Keratinocyte (primary cell): Measurements from ENCODE around the gene VRK1. TPM values are rescaled to one million over a fixed set of nuclear protein-coding genes. Genes with fewer than 3 reads are reported as not detected.

ENCODE experiments used
- DNase-seq: peaks from one replicate; pipeline ENCODE4 v3.0.0-alpha.2; 2011; ENCODE audit warnings: low read depth, missing footprints, low spot score
- FAIRE-seq: peaks from 2 replicates; lab custom pipeline; 2011; peaks lifted over from hg19 to GRCh38; lab: Jason Lieb, UNC
- H2AFZ ChIP-seq: 2 replicates; pipeline ENCODE4 v1.6.0; 2012; ENCODE audit warnings: low read length, control low read depth, inconsistent platforms; ENCODE audit not compliant: control insufficient read depth
- H3K27ac ChIP-seq: 2 replicates; pipeline ENCODE4 v1.5.1; 2011; ENCODE audit warnings: low read length; ENCODE audit not compliant: control insufficient read depth, insufficient read depth
- H3K27me3 ChIP-seq: 3 replicates; pipeline ENCODE4 v1.6.0; 2011; ENCODE audit warnings: low read length; ENCODE audit not compliant: control insufficient read depth, insufficient read depth; ENCODE audit errors: extremely low read depth
- H3K36me3 ChIP-seq, 2 experiments: 2 replicates in 1 of 2; 3 replicates in 1 of 2; pipeline ENCODE4 v1.5.1; 2011; ENCODE audit warnings: low read length in 2 of 2, mild to moderate bottlenecking in 1 of 2; ENCODE audit not compliant: control insufficient read depth in 2 of 2, insufficient read depth in 2 of 2; ENCODE audit errors: extremely low read depth in 1 of 2
- H3K4me1 ChIP-seq: 3 replicates; pipeline ENCODE4 v1.5.1; 2011; ENCODE audit warnings: low read length; ENCODE audit not compliant: control insufficient read depth, insufficient read depth; ENCODE audit errors: extremely low read depth
- H3K4me2 ChIP-seq: 3 replicates; pipeline ENCODE4 v1.6.0; 2011; ENCODE audit warnings: low read depth, low read length; ENCODE audit not compliant: control insufficient read depth, insufficient read depth; ENCODE audit errors: extremely low read depth
- H3K4me3 ChIP-seq, 3 experiments: fragments of 200-600 bp in 1 of 3; sonication (generic) in 1 of 3; 2 replicates in 2 of 3; 3 replicates in 1 of 3; pipeline ENCODE4 v1.5.1; 2011 to 2016; ENCODE audit warnings: low read length in 3 of 3, mild to moderate bottlenecking in 3 of 3, control low read depth in 2 of 3, inconsistent platforms in 1 of 3, low read depth in 1 of 3, mixed read lengths in 1 of 3, mixed run types in 1 of 3, moderate library complexity in 1 of 3; ENCODE audit not compliant: control insufficient read depth in 2 of 3, insufficient read depth in 2 of 3; ENCODE audit errors: extremely low read depth in 1 of 3
- H3K79me2 ChIP-seq: 2 replicates; pipeline ENCODE4 v1.6.0; 2012; ENCODE audit warnings: low read length; ENCODE audit not compliant: control insufficient read depth, insufficient read depth
- H3K9ac ChIP-seq: 3 replicates; pipeline ENCODE4 v1.6.0; 2011; ENCODE audit warnings: low read length; ENCODE audit not compliant: control insufficient read depth, insufficient read depth; ENCODE audit errors: extremely low read depth
- H3K9me1 ChIP-seq: 3 replicates; pipeline ENCODE4 v1.6.0; 2011; ENCODE audit warnings: low read length; ENCODE audit not compliant: control insufficient read depth, insufficient read depth; ENCODE audit errors: extremely low read depth
- H3K9me3 ChIP-seq: 2 replicates; pipeline ENCODE4 v1.5.1; 2012; ENCODE audit warnings: low read depth, low read length; ENCODE audit not compliant: control insufficient read depth
- H4K20me1 ChIP-seq: 3 replicates; pipeline ENCODE4 v1.6.0; 2011; ENCODE audit warnings: low read length; ENCODE audit not compliant: control insufficient read depth, insufficient read depth; ENCODE audit errors: extremely low read depth
- CTCF ChIP-seq, 3 experiments: IDR thresholded peaks in 1 of 3; conservative IDR thresholded peaks in 1 of 3; optimal IDR thresholded peaks in 1 of 3; 2 replicates in 2 of 3; 3 replicates in 1 of 3; pipeline versions ENCODE3 to v1.5.1; 2011; ENCODE audit warnings: low read length in 3 of 3, mild to moderate bottlenecking in 3 of 3, moderate library complexity in 2 of 3, control low read depth in 1 of 3, inconsistent platforms in 1 of 3; ENCODE audit not compliant: insufficient read depth in 2 of 3; ENCODE audit errors: extremely low read depth in 1 of 3
- EZH2 ChIP-seq: IDR thresholded peaks from one replicate; pipeline ENCODE4 v1.6.1; 2012; ENCODE audit warnings: inconsistent platforms, mild to moderate bottlenecking, low read length, moderate library complexity
- dilution Hi-C: fragments of 300-500 bp; cut with MboI; formaldehyde crosslinking; loops from one replicate; pipeline ENCODE4 v1.7.0; 2020; ENCODE audit warnings: low sequenced_read_pairs; ENCODE audit not compliant: extremely low pct_ligation_motif_present
- polyA minus RNA-seq, 3 experiments: library from RNA; depleted of rRNA, polyadenylated mRNA; stranded (reverse); fragments of >200 nt; gene quantifications; 1 replicate in 1 of 3; 2 replicates in 1 of 3; 3 replicates in 1 of 3; pipeline ENCODE4 v1.2.3, GENCODE V29; 2011
- polyA plus RNA-seq, 5 experiments: library from polyadenylated mRNA; depleted of rRNA in 3 of 5; stranded (reverse) in 3 of 5; stranded (forward) in 1 of 5; unstranded in 1 of 5; fragments of >200 nt; gene quantifications; 1 replicate in 1 of 5; 2 replicates in 3 of 5; 3 replicates in 1 of 5; pipeline versions ENCODE4 v1.2.1 to v1.2.3, GENCODE V29; 2011 to 2012; ENCODE audit warnings: missing spikeins in 2 of 5, low read depth in 1 of 5, low replicate concordance in 1 of 5

Gene VRK1
- polyA plus RNA-seq (8.6 to 27.1 TPM (median 18.6 TPM) in 3 replicates), polyA minus RNA-seq (0.92 to 35.9 TPM (median 8.6 TPM) in 3 replicates)
- polyA plus RNA-seq (2011; ENCODE audit: low read depth): 10.6 TPM
- polyA plus RNA-seq (2011; cell fraction: cytosol; rRNA removed): 9.1 and 14.1 TPM in 2 replicates
- polyA plus RNA-seq (2011; cell fraction: nucleus; rRNA removed): 11.4 and 15.6 TPM in 2 replicates
- 5.9 and 19.9 TPM in 2 replicates for polyA plus RNA-seq (2012; ENCODE audit: low replicate concordance)
- polyA minus RNA-seq (2011; cell fraction: cytosol; rRNA and poly(A)+ RNA removed): 5.6 TPM
- 8.1 and 14.1 TPM in 2 replicates for polyA minus RNA-seq (2011; cell fraction: nucleus; rRNA and poly(A)+ RNA removed)

- Histone ChIP-seq H3K79me2 (peaks cover 46% of the 10 kb centered on the region), H3K9me3 (no peaks in the 10 kb centered on the region), H4K20me1 (no peaks in the 10 kb centered on the region), H3K9me1 (no peaks in the 10 kb centered on the region), H3K27me3 (no peaks in the 10 kb centered on the region), H3K4me2 (peak within 1 kb of the TSS; percentile 94), H2AFZ (peak within 1 kb of the TSS; percentile 71), H3K9ac (peak within 1 kb of the TSS; percentile 92), H3K27ac (peak within 1 kb of the TSS; percentile 77), H3K36me3 (no peaks in the 10 kb centered on the region), H3K4me1 (peaks cover 8% of the 10 kb centered on the region), H3K4me3 (peak within 1 kb of the TSS; percentile 84 to 92 (median 87))
- TF ChIP-seq CTCF (optimal IDR thresholded peaks at IDR 0.05 in 1 of 3, IDR thresholded peaks at IDR 0.05 in 1 of 3, conservative IDR thresholded peaks at IDR 0.05 in 1 of 3; ENCODE audit: extremely low read depth in 1 of 3, insufficient read depth in 2 of 3, low read length in 3 of 3) (no peak), EZH2 (no peak)
- peak; percentile 66 for DNase-seq
- dilution Hi-C loops: no loop called here
- FAIRE-seq: peak; percentile 70
Observed at GRCh38 chr14:96796851-96797581, at the start of gene VRK1. VRK1 (plus strand) TSS chr14:96797382; CDS start chr14:96833472, 36,090 bp downstream.

- peaks cover 17% of the 10 kb centered on the region for H3K27me3 ChIP-seq
- H3K4me2 ChIP-seq: no peak overlapping the region
- dilution Hi-C loops: no loop called here
- no peaks in the 10 kb centered on the region for H4K20me1 ChIP-seq
- no peak for TF ChIP-seq CTCF (optimal IDR thresholded peaks at IDR 0.05 in 1 of 3, IDR thresholded peaks at IDR 0.05 in 1 of 3, conservative IDR thresholded peaks at IDR 0.05 in 1 of 3; ENCODE audit: extremely low read depth in 1 of 3, insufficient read depth in 2 of 3, low read length in 3 of 3)
- no peak for TF ChIP-seq EZH2
- no peak overlapping the region for H3K4me3 ChIP-seq
- no peaks in the 10 kb centered on the region for H3K4me1 ChIP-seq
- no peak overlapping the region for H3K9ac ChIP-seq
- no peaks in the 10 kb centered on the region for H3K79me2 ChIP-seq
- FAIRE-seq: no peak
- no peaks in the 10 kb centered on the region for H3K36me3 ChIP-seq
- DNase-seq: no peak
- H3K9me1 ChIP-seq: no peaks in the 10 kb centered on the region
- H2AFZ ChIP-seq: no peak overlapping the region
- no peaks in the 10 kb centered on the region for H3K9me3 ChIP-seq
- no peak overlapping the region for H3K27ac ChIP-seq
Observed at GRCh38 chr14:96747608-96748007, 49.6 kb upstream of the VRK1 start.
